Endothelial cell of umbilical vein (primary cell): ENCODE results near the gene ZNF609. TPM values are rescaled to one million over a fixed set of nuclear protein-coding genes. Genes with fewer than 3 reads are reported as not detected.

Source experiments
- BruUV-seq: library from RNA; stranded (reverse); fragments of 400-500 nt; replicated peaks from 2 replicates; lab custom pipeline; 2021; lab: Mats Ljungman, UMichigan
- CTCF ChIA-PET: fragments of 300-600, 350-600 bp; sonication (Branson Sonifier 250); formaldehyde crosslinking; loops from one replicate; lab custom pipeline; 2021; ENCODE audit warnings: antibody characterized with exemption, inconsistent platforms; lab: Charles Lee
- POLR2A ChIA-PET: fragments of 300-600, 350-600 bp; sonication (Branson Sonifier 250); formaldehyde crosslinking; loops from one replicate; lab custom pipeline; 2021; ENCODE audit warnings: antibody characterized with exemption, inconsistent platforms; lab: Charles Lee
- DNase-seq: peaks from one replicate; pipeline ENCODE4 v3.0.0-alpha.2; 2011; ENCODE audit warnings: low read depth, low spot score
- FAIRE-seq: peaks from 2 replicates; lab custom pipeline; 2011; peaks lifted over from hg19 to GRCh38; lab: Jason Lieb, UNC
- H2AFZ ChIP-seq: 2 replicates; pipeline ENCODE4 v1.6.0; 2012; ENCODE audit warnings: low read depth, low read length, control low read depth, inconsistent platforms
- H3K27ac ChIP-seq: 2 replicates; pipeline ENCODE4 v1.5.1; 2011; ENCODE audit warnings: low read depth, mild to moderate bottlenecking, control low read depth, low read length, moderate library complexity; ENCODE audit not compliant: insufficient read depth
- H3K27me3 ChIP-seq, 2 experiments: 2 replicates each; pipeline versions ENCODE4 v1.6.0 to v1.6.1; 2011; ENCODE audit warnings: low read length in 2 of 2, mixed read lengths in 1 of 2; ENCODE audit not compliant: control insufficient read depth in 2 of 2, insufficient read depth in 2 of 2
- H3K36me3 ChIP-seq, 2 experiments: 2 replicates in 1 of 2; 3 replicates in 1 of 2; pipeline ENCODE4 v1.5.1; 2011; ENCODE audit warnings: low read length in 2 of 2, mild to moderate bottlenecking in 1 of 2, moderate library complexity in 1 of 2; ENCODE audit not compliant: control insufficient read depth in 2 of 2, insufficient read depth in 2 of 2; ENCODE audit errors: extremely low read depth in 1 of 2
- H3K4me1 ChIP-seq: 3 replicates; pipeline ENCODE4 v1.5.1; 2011; ENCODE audit warnings: mild to moderate bottlenecking, low read length; ENCODE audit not compliant: control insufficient read depth, insufficient read depth; ENCODE audit errors: extremely low read depth
- H3K4me2 ChIP-seq: 2 replicates; pipeline ENCODE4 v1.6.1; 2011; ENCODE audit warnings: low read length, control low read depth, mixed read lengths; ENCODE audit not compliant: insufficient read depth
- H3K4me3 ChIP-seq, 3 experiments: fragments of 200-600 bp in 1 of 3; sonication (generic), shearing (Covaris generic) in 1 of 3; replicated peaks in 1 of 3; 2 replicates each; pipeline ENCODE4 v1.5.1; 2011 to 2016; ENCODE audit warnings: control low read depth in 3 of 3, low read length in 3 of 3, mild to moderate bottlenecking in 2 of 3, inconsistent platforms in 1 of 3, low read depth in 1 of 3, moderate library complexity in 1 of 3; ENCODE audit not compliant: insufficient read depth in 1 of 3
- H3K79me2 ChIP-seq: 2 replicates; pipeline ENCODE4 v1.6.0; 2012; ENCODE audit warnings: low read length, inconsistent platforms; ENCODE audit not compliant: control insufficient read depth, insufficient read depth
- H3K9ac ChIP-seq: replicated peaks from 2 replicates; pipeline ENCODE3; 2011; ENCODE audit warnings: low read length, control low read depth; ENCODE audit not compliant: insufficient read depth; ENCODE audit errors: extremely low read depth
- H3K9me1 ChIP-seq: replicated peaks from 3 replicates; pipeline ENCODE4 v1.6.0; 2011; ENCODE audit warnings: mild to moderate bottlenecking, low read length; ENCODE audit not compliant: control insufficient read depth, insufficient read depth; ENCODE audit errors: extremely low read depth
- H3K9me3 ChIP-seq: replicated peaks from 2 replicates; pipeline ENCODE4 v1.5.1; 2012; ENCODE audit warnings: low read length, inconsistent platforms; ENCODE audit not compliant: control insufficient read depth, insufficient read depth
- H4K20me1 ChIP-seq: replicated peaks from 2 replicates; pipeline ENCODE3; 2011; ENCODE audit warnings: mild to moderate bottlenecking, low read length; ENCODE audit not compliant: control insufficient read depth, insufficient read depth; ENCODE audit errors: extremely low read depth
- EZH2 ChIP-seq: IDR thresholded peaks from 2 replicates; pipeline ENCODE4 v1.6.1; 2012; ENCODE audit warnings: borderline replicate concordance, low read depth, mild to moderate bottlenecking, moderate library complexity, low read length, inconsistent platforms; ENCODE audit not compliant: severe bottlenecking
- FOS ChIP-seq: IDR thresholded peaks from 2 replicates; pipeline ENCODE4 v1.6.1; 2011; ENCODE audit warnings: mild to moderate bottlenecking, low read length, moderate library complexity, borderline replicate concordance; ENCODE audit not compliant: insufficient read depth
- GATA2 ChIP-seq: IDR thresholded peaks from 2 replicates; pipeline ENCODE4 v1.7.0; 2011; ENCODE audit warnings: low read depth, mild to moderate bottlenecking, moderate library complexity, mixed read lengths, low read length; ENCODE audit not compliant: insufficient read length, insufficient read depth
- JUN ChIP-seq: IDR thresholded peaks from 2 replicates; pipeline ENCODE4 v1.6.1; 2011; ENCODE audit warnings: borderline replicate concordance, low read depth; ENCODE audit not compliant: insufficient read length, insufficient read depth
- MYC ChIP-seq: IDR thresholded peaks from one replicate; pipeline ENCODE4 v1.6.1; 2011; ENCODE audit warnings: mild to moderate bottlenecking, low read depth, low read length
- POLR2A ChIP-seq: IDR thresholded peaks from 2 replicates; pipeline ENCODE4 v1.6.1; 2012; ENCODE audit warnings: low read depth, mild to moderate bottlenecking, control low read depth, low read length
- POLR2AphosphoS5 ChIP-seq: IDR thresholded peaks from 2 replicates; pipeline ENCODE4 v1.6.1; 2012; ENCODE audit warnings: low read depth, mild to moderate bottlenecking, control low read depth, low read length, moderate library complexity; ENCODE audit not compliant: insufficient read depth
- dilution Hi-C: fragments of 300-500 bp; cut with MboI; formaldehyde crosslinking; loops from one replicate; pipeline ENCODE4 v1.15.0; 2019; ENCODE audit warnings: low sequenced_read_pairs; ENCODE audit not compliant: extremely low pct_ligation_motif_present
- intact Hi-C: fragments of 100-400 bp; cut with micrococcal nuclease; formaldehyde crosslinking; loops from one replicate; pipeline ENCODE4 v1.10.0; 2022
- polyA plus RNA-seq, 4 experiments: library from polyadenylated mRNA; depleted of rRNA in 3 of 4; stranded (reverse) in 3 of 4; unstranded in 1 of 4; fragments of >200 nt; gene quantifications; 2 replicates each; pipeline versions ENCODE4 v1.2.1 to v1.2.3, GENCODE V29; 2011 to 2012; ENCODE audit warnings: missing spikeins in 1 of 4
- total RNA-seq: library from RNA; stranded (reverse); gene quantifications from 2 replicates; pipeline ENCODE4 v1.2.3, GENCODE V29; 2021
- TF ChIP-seq, protein P1 (sequence below), 2 donors: IDR thresholded peaks; 1 replicate in 1 of 2; 2 replicates in 1 of 2; pipeline ENCODE4 v1.5.1; 2011; ENCODE audit warnings: low read length in 2 of 2, mild to moderate bottlenecking in 2 of 2, moderate library complexity in 2 of 2, control low read depth in 1 of 2, inconsistent platforms in 1 of 2, low read depth in 1 of 2; ENCODE audit not compliant: insufficient read depth in 1 of 2; ENCODE audit errors: extremely low read depth in 1 of 2
- TF ChIP-seq, protein P2 (sequence below): IDR thresholded peaks from 2 replicates; pipeline ENCODE4 v1.6.1; 2011; ENCODE audit not compliant: insufficient read depth, insufficient read length

The ZNF609 gene
- total and polyA plus RNA-seq, 2 donors (not counting 3 experiments of a cell fraction or from before 2014, with no cell fraction given) = 18.2 to 49.6 TPM

DNA sequence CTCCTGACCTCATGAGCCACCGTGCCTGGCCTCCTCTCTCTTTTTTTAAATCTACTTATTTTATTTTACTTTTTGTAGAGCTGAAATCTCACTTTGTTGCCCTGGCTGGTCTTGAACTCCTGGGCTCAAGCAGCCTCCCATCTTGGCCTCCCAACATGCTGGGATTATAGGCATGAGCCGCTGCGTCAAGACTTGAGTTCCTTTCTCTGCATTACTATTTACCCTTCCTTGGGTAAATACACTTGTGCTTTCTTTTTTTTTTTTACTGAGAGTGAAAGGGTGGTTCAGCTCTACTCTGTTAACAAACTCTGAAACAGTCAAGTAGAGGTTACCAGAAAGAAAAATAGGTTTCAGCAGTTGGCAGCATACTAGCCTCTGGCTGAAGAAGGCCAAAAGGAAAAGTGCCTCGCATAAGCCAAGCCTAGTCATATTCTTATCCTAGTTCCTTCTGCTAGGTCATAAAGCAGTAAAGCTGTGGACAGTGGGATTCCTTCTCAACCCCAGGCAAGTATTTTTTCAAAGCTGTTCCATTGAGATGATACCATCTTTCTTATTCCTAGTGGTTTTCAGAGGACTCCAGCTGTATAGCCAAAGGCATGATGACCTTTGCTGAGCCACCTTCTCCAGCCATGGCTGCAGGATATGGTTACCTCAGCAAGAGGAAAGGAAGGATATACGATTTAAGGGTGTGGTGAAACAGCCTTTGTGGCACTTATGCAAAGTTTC, 179.9 kb downstream of the ZNF609 start:
- CTCF ChIA-PET = interaction anchor here (1.1 kb wide), 1 partner anchor 13 kb away, joined by 4 read pairs; no protein-coding TSS in a partner anchor

More for the DNA sequence above, 179.9 kb downstream of the ZNF609 start:
- Histone ChIP-seq H3K79me2 (peaks cover 44% of the 10 kb centered on the region), H3K9me3 (no peaks in the 10 kb centered on the region), H3K36me3 (no peaks in the 10 kb centered on the region), H3K4me2 (no peak overlapping the region), H3K4me1 (peaks cover 2% of the 10 kb centered on the region), H4K20me1 (no peaks in the 10 kb centered on the region), H3K27me3 (no peaks in the 10 kb centered on the region), H3K27ac (no peak overlapping the region), H2AFZ (no peak overlapping the region), H3K4me3 (no peak overlapping the region), H3K9me1 (no peaks in the 10 kb centered on the region), H3K9ac (no peak overlapping the region)
- no TSS peak for BruUV-seq
- POLR2A ChIA-PET = no interaction called here
- TF ChIP-seq POLR2A = no peak
- TF ChIP-seq POLR2AphosphoS5 = no peak
- TF ChIP-seq MYC = no peak
- TF ChIP-seq FOS = no peak
- TF ChIP-seq EZH2 = no peak
- no peak for TF ChIP-seq GATA2
- TF ChIP-seq, protein P1, sequence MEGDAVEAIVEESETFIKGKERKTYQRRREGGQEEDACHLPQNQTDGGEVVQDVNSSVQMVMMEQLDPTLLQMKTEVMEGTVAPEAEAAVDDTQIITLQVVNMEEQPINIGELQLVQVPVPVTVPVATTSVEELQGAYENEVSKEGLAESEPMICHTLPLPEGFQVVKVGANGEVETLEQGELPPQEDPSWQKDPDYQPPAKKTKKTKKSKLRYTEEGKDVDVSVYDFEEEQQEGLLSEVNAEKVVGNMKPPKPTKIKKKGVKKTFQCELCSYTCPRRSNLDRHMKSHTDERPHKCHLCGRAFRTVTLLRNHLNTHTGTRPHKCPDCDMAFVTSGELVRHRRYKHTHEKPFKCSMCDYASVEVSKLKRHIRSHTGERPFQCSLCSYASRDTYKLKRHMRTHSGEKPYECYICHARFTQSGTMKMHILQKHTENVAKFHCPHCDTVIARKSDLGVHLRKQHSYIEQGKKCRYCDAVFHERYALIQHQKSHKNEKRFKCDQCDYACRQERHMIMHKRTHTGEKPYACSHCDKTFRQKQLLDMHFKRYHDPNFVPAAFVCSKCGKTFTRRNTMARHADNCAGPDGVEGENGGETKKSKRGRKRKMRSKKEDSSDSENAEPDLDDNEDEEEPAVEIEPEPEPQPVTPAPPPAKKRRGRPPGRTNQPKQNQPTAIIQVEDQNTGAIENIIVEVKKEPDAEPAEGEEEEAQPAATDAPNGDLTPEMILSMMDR (IDR thresholded peaks at IDR 0.05; ENCODE audit: extremely low read depth in 1 of 2, insufficient read depth in 1 of 2, low read depth in 1 of 2, low read length in 2 of 2) = no peak
- no peak for TF ChIP-seq JUN
- TF ChIP-seq, protein P2, sequence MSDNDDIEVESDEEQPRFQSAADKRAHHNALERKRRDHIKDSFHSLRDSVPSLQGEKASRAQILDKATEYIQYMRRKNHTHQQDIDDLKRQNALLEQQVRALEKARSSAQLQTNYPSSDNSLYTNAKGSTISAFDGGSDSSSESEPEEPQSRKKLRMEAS = no peak
- FAIRE-seq = no peak
- intact Hi-C loops = no loop called here
- dilution Hi-C loops = no loop called here
- no peak for DNase-seq
